Coronary artery (tissue), 2 donors: ENCODE data around the gene SRPRB.

Experiments
- DNase-seq: peaks from one replicate; pipeline ENCODE4 v3.0.0-alpha.2; 2017; ENCODE audit warnings: low spot score
- H3K27ac ChIP-seq, 2 donors: fragments of 200-600 bp; sonication (generic); one replicate each; pipeline ENCODE4 v1.5.1; 2016 to 2019
- H3K4me3 ChIP-seq: fragments of 200-600 bp; sonication (generic); 2 replicates; pipeline ENCODE4 v1.5.1; 2016; ENCODE audit warnings: mild to moderate bottlenecking, moderate library complexity
- TF ChIP-seq, protein P1 (sequence below): fragments of 200-600 bp; sonication (generic); IDR thresholded peaks from one replicate; pipeline ENCODE4 v1.5.1; 2019; ENCODE audit warnings: antibody characterized with exemption

Gene SRPRB

DNA sequence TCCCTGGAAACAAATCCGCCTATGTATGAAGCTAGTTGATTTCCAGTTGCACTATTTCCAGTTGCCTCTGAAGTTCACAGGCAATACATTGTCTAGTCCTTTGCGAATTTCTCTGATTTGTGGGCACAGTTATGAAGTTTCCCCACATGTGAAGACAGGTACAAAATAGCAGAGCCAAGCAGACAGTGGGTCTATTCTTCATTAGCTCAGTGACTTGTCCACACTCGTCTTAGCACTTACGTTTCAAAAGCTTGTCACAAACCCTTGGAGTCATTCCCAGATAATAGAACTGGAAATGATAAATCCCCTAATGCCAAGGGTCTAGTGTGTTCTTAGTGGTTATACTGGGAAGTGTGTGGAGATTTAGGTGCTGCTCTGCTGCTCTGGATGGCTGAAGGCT is 14.5 kb downstream of the SRPRB start:
- no peak overlapping the region for H3K27ac ChIP-seq
- no peak for DNase-seq
- TF ChIP-seq, protein P1, sequence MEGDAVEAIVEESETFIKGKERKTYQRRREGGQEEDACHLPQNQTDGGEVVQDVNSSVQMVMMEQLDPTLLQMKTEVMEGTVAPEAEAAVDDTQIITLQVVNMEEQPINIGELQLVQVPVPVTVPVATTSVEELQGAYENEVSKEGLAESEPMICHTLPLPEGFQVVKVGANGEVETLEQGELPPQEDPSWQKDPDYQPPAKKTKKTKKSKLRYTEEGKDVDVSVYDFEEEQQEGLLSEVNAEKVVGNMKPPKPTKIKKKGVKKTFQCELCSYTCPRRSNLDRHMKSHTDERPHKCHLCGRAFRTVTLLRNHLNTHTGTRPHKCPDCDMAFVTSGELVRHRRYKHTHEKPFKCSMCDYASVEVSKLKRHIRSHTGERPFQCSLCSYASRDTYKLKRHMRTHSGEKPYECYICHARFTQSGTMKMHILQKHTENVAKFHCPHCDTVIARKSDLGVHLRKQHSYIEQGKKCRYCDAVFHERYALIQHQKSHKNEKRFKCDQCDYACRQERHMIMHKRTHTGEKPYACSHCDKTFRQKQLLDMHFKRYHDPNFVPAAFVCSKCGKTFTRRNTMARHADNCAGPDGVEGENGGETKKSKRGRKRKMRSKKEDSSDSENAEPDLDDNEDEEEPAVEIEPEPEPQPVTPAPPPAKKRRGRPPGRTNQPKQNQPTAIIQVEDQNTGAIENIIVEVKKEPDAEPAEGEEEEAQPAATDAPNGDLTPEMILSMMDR: no peak
- no peak overlapping the region for H3K4me3 ChIP-seq

DNA sequence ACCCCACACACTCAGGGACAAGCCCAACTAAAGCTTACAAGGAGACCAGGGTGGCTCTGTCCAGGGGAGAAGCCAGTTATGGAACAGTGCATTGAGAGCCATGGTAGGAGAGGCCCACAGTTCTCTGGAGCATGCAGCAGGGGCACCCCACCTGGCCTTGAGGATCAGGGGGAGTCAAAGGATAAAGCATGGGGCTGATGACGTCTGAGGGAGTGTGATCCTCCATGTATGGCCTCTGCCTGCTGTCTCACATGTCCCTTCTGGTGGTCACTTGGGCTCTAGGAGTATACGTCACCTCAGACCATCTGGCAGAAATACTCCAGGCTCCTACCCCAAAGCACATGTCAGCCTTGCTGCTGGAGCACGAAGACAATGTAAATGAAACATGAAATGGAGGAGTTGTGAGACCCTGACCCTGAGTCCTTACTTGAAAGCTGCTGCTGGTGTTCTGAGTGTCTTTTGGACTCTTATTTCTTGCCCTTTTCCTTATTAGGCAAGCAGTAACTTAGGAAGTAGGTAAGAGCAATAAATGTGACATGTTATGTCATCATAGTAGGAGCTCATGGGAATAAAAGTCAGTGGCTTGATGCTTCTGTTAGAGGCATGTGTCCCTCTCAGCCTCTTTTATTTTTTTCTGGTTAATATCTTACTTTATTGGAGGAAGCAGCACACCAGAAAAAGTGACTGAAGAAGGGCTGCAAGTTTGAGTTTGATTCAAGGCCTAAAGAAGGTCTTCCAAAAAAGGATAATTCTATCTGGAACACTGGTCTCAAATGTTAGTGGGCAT is 15.5 kb downstream of the SRPRB start:
- TF ChIP-seq, protein P1: no peak
- Histone ChIP-seq H3K27ac (no peak overlapping the region), H3K4me3 (no peak overlapping the region)
- DNase-seq: no peak

DNA sequence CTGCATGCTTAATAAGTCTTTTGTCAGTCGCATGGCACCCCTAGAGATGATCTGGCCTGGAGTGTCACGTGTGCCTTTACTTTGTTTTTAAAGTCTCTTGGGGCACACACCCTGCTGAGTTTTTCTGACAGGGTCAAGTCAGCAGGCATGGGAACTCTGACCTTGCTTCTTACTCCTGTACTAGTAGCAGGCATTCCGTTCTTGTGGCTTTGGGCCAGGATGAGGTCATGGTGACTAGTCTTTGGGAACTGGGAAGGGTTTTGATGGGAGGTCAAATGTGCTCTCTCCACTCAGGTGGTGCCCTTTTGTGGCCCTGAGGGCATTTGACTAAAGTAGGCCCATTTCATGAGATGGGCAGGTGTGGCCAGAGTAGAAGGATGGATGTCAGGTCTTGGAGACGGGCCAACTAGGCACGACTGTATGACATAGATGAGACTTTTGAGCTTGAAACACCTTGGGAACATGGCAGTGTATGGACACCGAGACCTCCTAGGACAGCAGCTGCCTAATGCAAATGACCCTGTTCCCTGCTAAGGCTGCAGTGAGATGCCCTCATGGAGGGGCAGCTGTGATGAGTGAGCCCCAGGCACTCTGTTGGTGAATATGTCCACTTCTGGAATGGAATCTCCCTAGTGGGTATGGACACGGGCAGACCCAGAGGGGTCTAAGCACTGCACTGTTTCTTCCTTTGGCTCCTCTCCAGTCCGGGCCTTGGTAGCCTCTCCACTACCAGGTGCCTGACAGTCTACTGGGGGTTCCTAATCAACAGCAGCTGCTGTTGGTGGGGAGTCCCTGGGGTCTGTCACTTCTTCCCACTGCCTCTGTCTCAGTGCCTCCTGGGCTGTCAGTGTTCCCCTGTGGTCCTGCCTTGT is 16.4 kb downstream of the SRPRB start:
- no peak for DNase-seq

DNA sequence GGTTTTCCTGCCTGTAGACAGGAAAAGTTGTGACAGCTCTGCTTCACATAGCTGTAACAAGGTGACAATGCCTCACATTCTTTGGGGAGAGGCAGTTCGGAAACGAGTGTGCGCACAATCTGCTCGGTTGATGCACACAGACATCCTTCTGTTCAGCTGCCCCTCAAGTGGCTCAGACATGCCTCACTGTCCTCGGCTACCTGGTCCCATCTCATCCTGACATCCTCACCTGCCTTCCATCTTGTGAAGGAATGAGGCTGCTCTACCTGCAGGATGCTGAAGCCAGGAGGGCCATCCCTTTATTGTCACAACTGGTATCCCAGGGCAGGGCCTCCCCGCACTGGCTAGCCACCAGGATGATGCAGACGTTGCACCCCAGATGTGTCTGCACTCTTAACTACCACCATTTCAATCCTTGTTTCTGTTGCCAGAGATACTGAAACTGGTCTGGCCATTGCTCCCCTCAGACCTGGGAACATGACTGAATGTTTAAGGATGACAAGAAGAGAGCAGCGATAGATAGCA is 19.4 kb downstream of the SRPRB start:
- DNase-seq: no peak
- no peak overlapping the region for H3K27ac ChIP-seq
- no peak overlapping the region for H3K4me3 ChIP-seq
- TF ChIP-seq, protein P1: no peak

More for the DNA sequence above, 16.4 kb downstream of the SRPRB start:
- H3K4me3 ChIP-seq: no peak overlapping the region
- H3K27ac ChIP-seq: no peak overlapping the region
- TF ChIP-seq, protein P1: no peak

DNA sequence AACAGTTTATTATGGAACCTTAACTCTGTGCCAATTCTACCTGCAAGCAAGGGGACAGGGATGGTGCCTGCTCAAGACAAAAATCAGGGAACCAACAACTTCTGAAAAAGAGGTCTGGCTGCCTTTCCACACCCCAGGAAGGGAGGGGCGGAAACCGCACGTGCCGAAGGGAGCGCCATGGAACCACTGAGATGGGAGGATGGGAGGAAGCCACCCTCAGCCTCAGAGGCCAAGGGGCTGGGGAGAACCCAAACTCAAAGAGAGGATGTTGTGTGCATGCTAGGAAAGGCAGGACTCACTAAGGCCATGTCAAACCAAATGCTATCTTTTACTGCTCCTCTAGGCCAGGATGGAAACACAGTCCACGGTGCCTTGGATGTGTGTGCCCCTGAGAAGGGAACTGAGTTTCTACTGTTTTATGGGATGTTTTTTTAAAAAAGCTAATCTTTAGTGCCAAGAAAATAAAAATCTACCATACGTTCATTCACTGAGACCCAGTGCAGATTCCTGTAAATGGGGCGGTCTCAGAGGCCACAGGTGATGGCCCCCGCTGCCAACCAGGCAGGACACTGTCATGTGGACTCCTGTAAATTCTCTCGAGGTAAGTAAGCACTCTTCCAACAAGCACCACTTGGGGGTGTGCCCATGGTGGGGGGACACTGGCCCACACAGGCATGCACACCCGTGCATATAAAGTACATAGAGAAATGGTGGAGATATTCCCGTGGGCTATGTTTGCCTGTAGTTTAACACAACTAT is 20.5 kb downstream of the SRPRB start:
- Histone ChIP-seq H3K27ac (no peak overlapping the region), H3K4me3 (no peak overlapping the region)
- no peak for DNase-seq
- TF ChIP-seq, protein P1: no peak

DNA sequence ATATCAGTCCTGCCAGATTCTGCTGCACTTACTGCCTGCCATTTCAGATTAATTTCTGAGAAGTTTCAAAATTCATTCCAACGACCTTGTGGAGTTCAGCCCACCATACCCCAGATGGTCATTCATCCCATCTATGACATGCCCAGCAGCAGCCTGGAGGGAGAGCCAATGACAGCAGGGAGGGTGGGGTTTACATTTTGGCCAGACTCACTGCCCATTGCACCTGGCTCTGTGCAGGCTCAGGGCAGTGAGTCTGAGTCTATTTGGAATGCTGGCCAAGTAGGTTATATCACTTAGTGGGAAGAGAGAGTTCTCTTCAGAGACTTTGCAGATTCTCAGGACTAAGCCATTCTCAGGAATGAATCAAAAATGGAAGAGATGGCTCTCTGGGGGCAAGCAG is 21.5 kb downstream of the SRPRB start:
- Histone ChIP-seq H3K4me3 (no peak overlapping the region), H3K27ac (no peak overlapping the region)
- no peak for DNase-seq
- TF ChIP-seq, protein P1: no peak
